ENCODE results near the gene SLC12A5. TPM values are rescaled to one million over a fixed set of nuclear protein-coding genes. Genes with fewer than 3 reads are reported as not detected.
"Not testable (repeated sequence)": the region's sequence is repeated elsewhere in the genome, so short reads cannot be mapped to it uniquely, and the experiment has no call there.

Gene SLC12A5
- total and polyA plus RNA-seq, 2 donors (not counting 1 experiment from before 2014, with no cell fraction given): 0.32 TPM; not detected in 1

DNA sequence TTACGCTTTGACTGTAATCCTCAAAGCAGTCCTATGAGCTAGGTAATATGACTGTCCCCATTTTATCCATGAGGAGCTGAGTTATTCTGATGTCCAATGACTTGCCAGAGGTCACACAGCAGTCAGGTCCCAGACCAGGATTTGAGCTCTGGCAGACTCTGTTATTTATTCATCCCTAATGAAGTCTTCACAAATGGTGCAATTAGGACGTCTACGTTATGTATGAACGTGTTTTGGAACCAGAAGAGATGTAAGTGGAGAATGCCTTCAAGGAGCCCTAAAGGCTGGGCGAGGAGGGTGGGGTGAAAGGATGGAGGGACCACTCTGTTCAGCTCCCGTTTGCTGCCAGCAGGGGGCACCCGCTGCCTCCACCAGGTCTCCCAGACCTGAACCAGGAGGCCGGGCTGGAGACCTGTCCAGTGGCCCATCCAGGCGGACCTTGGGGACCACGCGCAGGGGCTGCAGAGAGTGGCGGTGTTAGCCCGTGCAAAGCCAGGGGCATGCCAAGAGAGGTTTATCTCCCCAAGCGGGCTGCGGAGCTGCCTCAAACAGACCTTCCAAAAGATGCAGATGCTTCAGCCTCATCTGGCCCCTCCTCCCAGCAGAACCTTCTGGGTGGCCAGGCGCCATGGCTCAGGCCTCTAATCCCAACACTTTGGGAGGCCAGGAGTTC lies 41.8 kb upstream of the SLC12A5 start:
- H3K9me3 ChIP-seq (ENCODE audit: control extremely low read depth in 1 of 3, control insufficient read depth in 2 of 3, insufficient read depth in 1 of 3, low read length in 2 of 3): peaks cover 0 to 6% (median 0%) of the 10 kb centered on the region in 3 donors
- no peak overlapping the region for H3K4me3 ChIP-seq (ENCODE audit: control extremely low read depth in 1 of 5, extremely low read depth in 1 of 5, insufficient read depth in 1 of 5, low read depth in 2 of 5, low read length in 4 of 5)
- H4K20me1 ChIP-seq (ENCODE audit: control insufficient read depth, insufficient read depth, low read length, poor library complexity, severe bottlenecking): no peaks in the 10 kb centered on the region
- no peak overlapping the region for H2AFZ ChIP-seq (ENCODE audit: insufficient read depth, low read depth, low read length, poor library complexity, severe bottlenecking)
- peak; percentile 98 for ATAC-seq (ENCODE audit: low read depth)
- peaks cover 4 to 12% of the 10 kb centered on the region in 2 donors for H3K4me1 ChIP-seq (ENCODE audit: control insufficient read depth in 2 of 2, insufficient read depth in 2 of 2, low read length in 2 of 2)
- Mint-ChIP-seq H3K27me3 (peaks cover 20% of the 10 kb centered on the region), H3K27ac (no peak overlapping the region), H3K4me3 (no peak overlapping the region), H3K4me1 (peaks cover 6% of the 10 kb centered on the region), H3K9me3 (ENCODE audit: insufficient read depth) (no peaks in the 10 kb centered on the region)
- peaks cover 0 to 27% (median 10%) of the 10 kb centered on the region in 4 experiments for H3K27me3 ChIP-seq (replicated peaks in 1 of 4; ENCODE audit: control extremely low read depth in 1 of 4, control insufficient read depth in 3 of 4, insufficient read depth in 4 of 4, low read length in 3 of 4)
- no peak overlapping the region for H3K27ac ChIP-seq (ENCODE audit: low read length in 2 of 2)
- no peak for TF ChIP-seq EZH2 (IDR thresholded peaks at IDR 0.05; ENCODE audit: borderline replicate concordance, insufficient read depth, low read depth, low read length, poor library complexity, severe bottlenecking)
- TF ChIP-seq, protein P1, sequence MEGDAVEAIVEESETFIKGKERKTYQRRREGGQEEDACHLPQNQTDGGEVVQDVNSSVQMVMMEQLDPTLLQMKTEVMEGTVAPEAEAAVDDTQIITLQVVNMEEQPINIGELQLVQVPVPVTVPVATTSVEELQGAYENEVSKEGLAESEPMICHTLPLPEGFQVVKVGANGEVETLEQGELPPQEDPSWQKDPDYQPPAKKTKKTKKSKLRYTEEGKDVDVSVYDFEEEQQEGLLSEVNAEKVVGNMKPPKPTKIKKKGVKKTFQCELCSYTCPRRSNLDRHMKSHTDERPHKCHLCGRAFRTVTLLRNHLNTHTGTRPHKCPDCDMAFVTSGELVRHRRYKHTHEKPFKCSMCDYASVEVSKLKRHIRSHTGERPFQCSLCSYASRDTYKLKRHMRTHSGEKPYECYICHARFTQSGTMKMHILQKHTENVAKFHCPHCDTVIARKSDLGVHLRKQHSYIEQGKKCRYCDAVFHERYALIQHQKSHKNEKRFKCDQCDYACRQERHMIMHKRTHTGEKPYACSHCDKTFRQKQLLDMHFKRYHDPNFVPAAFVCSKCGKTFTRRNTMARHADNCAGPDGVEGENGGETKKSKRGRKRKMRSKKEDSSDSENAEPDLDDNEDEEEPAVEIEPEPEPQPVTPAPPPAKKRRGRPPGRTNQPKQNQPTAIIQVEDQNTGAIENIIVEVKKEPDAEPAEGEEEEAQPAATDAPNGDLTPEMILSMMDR (IDR thresholded peaks at IDR 0.05): peak; percentile 93
- H3K4me2 ChIP-seq (replicated peaks; ENCODE audit: low read depth, low read length, poor library complexity, severe bottlenecking): no peak overlapping the region
- intact Hi-C loops (cut with micrococcal nuclease): loop anchor here (1.0 kb wide), 2 partner anchors 27 to 187 kb away; no protein-coding TSS in a partner anchor
- H3K9ac ChIP-seq (ENCODE audit: low read length): no peak overlapping the region
- H3K36me3 ChIP-seq (replicated peaks in 1 of 2; ENCODE audit: control extremely low read depth in 1 of 2, control insufficient read depth in 1 of 2, extremely low read depth in 1 of 2, insufficient read depth in 2 of 2, low read length in 1 of 2): no peaks in the 10 kb centered on the region
- ChIA-PET POLR2A (interaction anchor here (1.4 kb wide), 1 partner anchor 13 kb away, joined by 4 read pairs; no protein-coding TSS in a partner anchor), CTCF (interaction anchor here (0.6 to 6.9 kb wide), 26 partner anchors 8 to 528 kb away, joined by 3 to 84 read pairs (median 4); partner anchors contain the start of gene ZNF335)
- no peaks in the 10 kb centered on the region for H3K79me2 ChIP-seq (ENCODE audit: control insufficient read depth, insufficient read depth, low read length)
- WGBS (ENCODE audit: insufficient coverage): 6% methylated on average over 15 of the region's 16 CpGs
- peak; percentile 82 for DNase-seq

DNA sequence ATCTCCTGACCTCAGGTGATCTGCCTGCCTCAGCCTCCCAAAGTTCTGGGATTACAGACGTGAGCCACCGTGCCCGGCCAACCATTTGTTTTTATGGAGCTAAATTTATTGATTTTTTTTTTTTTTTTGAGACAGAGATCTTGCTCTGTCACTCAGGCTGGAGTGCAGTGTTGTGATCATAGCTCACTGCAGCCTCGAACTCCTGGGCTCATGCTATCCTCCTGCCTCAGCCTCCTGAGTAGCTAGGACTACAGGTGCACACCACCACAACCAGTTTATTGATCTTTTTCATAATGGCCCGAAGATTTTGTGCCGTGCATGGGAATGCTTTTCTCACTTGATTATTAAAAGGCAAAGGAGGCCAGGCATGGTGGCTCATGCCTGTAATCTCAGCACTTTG lies 40.2 kb upstream of the SLC12A5 start:
- H3K79me2 ChIP-seq (ENCODE audit: control insufficient read depth, insufficient read depth, low read length); intact Hi-C loops (cut with micrococcal nuclease); H3K4me3 ChIP-seq (ENCODE audit: control extremely low read depth in 1 of 5, extremely low read depth in 1 of 5, insufficient read depth in 1 of 5, low read depth in 2 of 5, low read length in 4 of 5); H3K9me3 Mint-ChIP-seq (ENCODE audit: insufficient read depth); H3K9me3 ChIP-seq (ENCODE audit: control extremely low read depth in 1 of 3, control insufficient read depth in 2 of 3, insufficient read depth in 1 of 3, low read length in 2 of 3); H3K4me2 ChIP-seq (replicated peaks; ENCODE audit: low read depth, low read length, poor library complexity, severe bottlenecking); ATAC-seq (ENCODE audit: low read depth); H3K27ac ChIP-seq (ENCODE audit: low read length in 2 of 2); H2AFZ ChIP-seq (ENCODE audit: insufficient read depth, low read depth, low read length, poor library complexity, severe bottlenecking); POLR2A ChIA-PET; H3K4me1 Mint-ChIP-seq; DNase-seq; H4K20me1 ChIP-seq (ENCODE audit: control insufficient read depth, insufficient read depth, low read length, poor library complexity, severe bottlenecking); H3K9ac ChIP-seq (ENCODE audit: low read length); H3K27ac Mint-ChIP-seq; H3K36me3 ChIP-seq (replicated peaks in 1 of 2; ENCODE audit: control extremely low read depth in 1 of 2, control insufficient read depth in 1 of 2, extremely low read depth in 1 of 2, insufficient read depth in 2 of 2, low read length in 1 of 2); H3K4me3 Mint-ChIP-seq: not testable (repeated sequence)
- H3K27me3 Mint-ChIP-seq: peaks cover 13% of the 10 kb centered on the region
- Histone ChIP-seq H3K4me1 (ENCODE audit: control insufficient read depth in 2 of 2, insufficient read depth in 2 of 2, low read length in 2 of 2) (peaks cover 7 to 14% of the 10 kb centered on the region in 2 donors), H3K27me3 (replicated peaks in 1 of 4; ENCODE audit: control extremely low read depth in 1 of 4, control insufficient read depth in 3 of 4, insufficient read depth in 4 of 4, low read length in 3 of 4) (peaks cover 0 to 24% (median 8%) of the 10 kb centered on the region in 4 experiments)
- CTCF ChIA-PET: interaction anchor here (0.7 to 6.9 kb wide), 7 partner anchors 9 to 174 kb away, joined by 3 to 84 read pairs (median 6); partner anchors contain the start of gene ZNF335
- 90% methylated on average over 3 of the region's 6 CpGs for WGBS (ENCODE audit: insufficient coverage)
